K562 (cell line): ENCODE results near the gene COQ3. TPM values are rescaled to one million over a fixed set of nuclear protein-coding genes. Genes with fewer than 3 reads are reported as not detected.

Source experiments
- EP300 ChIP-seq: IDR thresholded peaks from 2 replicates; pipeline ENCODE4 v1.6.1; 2012; ENCODE audit warnings: low read length, improper control_type of control experiment
- GATA2 ChIP-seq: sonication (generic); formaldehyde crosslinking; IDR thresholded peaks from 2 replicates; pipeline ENCODE4 v1.4.0; 2020; ENCODE audit warnings: mild to moderate bottlenecking, missing genetic modification reagents
- MCM5 ChIP-seq: fragments of 450-650 bp; IDR thresholded peaks from 2 replicates; pipeline ENCODE4 v1.6.1; 2016; ENCODE audit warnings: low read depth
- MED1 ChIP-seq: sonication (generic); formaldehyde crosslinking; IDR thresholded peaks from 2 replicates; pipeline ENCODE4 v1.8.1; 2023; ENCODE audit warnings: missing genetic modification reagents, borderline replicate concordance
- PHF20 ChIP-seq: fragments of 450-650 bp; IDR thresholded peaks from 2 replicates; pipeline ENCODE4 v1.6.1; 2018; ENCODE audit not compliant: partially characterized antibody
- ZBTB11 ChIP-seq, 3 experiments: fragments of 200-800 bp in 1 of 3; fragments of 250-450 bp in 1 of 3; fragments of 450-650 bp in 1 of 3; sonication (Bioruptor Pico) in 1 of 3; sonication (Bioruptor generic) in 1 of 3; formaldehyde crosslinking in 1 of 3; IDR thresholded peaks; 2 replicates each; pipeline versions ENCODE4 v1.6.1 to v1.8.0; 2016 to 2022; ENCODE audit warnings: mild to moderate bottlenecking in 2 of 3, missing genetic modification characterization in 2 of 3, missing compliant biosample characterization in 1 of 3, moderate library complexity in 1 of 3
- ZNF146 ChIP-seq: IDR thresholded peaks from one replicate; pipeline ENCODE4 v1.6.1; 2018; ENCODE audit warnings: missing compliant biosample characterization; ENCODE audit not compliant: unreplicated experiment
- ZNF174 ChIP-seq: fragments of 250-450 bp; sonication (Bioruptor Pico); IDR thresholded peaks from 2 replicates; pipeline ENCODE4 v1.4.0; 2020; ENCODE audit warnings: mild to moderate bottlenecking
- ZNF609 ChIP-seq: sonication (generic); formaldehyde crosslinking; IDR thresholded peaks from 2 replicates; pipeline ENCODE4 v1.8.1; 2023; ENCODE audit warnings: missing genetic modification reagents, mild to moderate bottlenecking, borderline replicate concordance
- polyA plus RNA-seq, 8 experiments: library from polyadenylated mRNA; depleted of rRNA in 4 of 8; stranded (reverse) in 5 of 8; unstranded in 3 of 8; fragments of >200 nt; fragmentation: Nextera tagmentation in 2 of 8; fragmentation: Illumina TruSeq in 1 of 8; extraction: Ambion mirVana in 2 of 8; extraction: Trizol in 1 of 8; gene quantifications; 2 replicates each; pipeline versions ENCODE4 v1.2.1 to v1.2.3, GENCODE V29; 2011 to 2014; ENCODE audit warnings: inconsistent platforms in 1 of 8, missing spikeins in 1 of 8
- total RNA-seq, 7 experiments: library from RNA; depleted of rRNA in 6 of 7; stranded (reverse); fragments of >200 nt in 6 of 7; fragmentation: Illumina TruSeq in 2 of 7; extraction: Trizol in 2 of 7; gene quantifications; 2 replicates each; pipeline versions ENCODE4 v1.2.1 to v1.2.3, GENCODE V29; 2011 to 2021; ENCODE audit warnings: low replicate concordance in 1 of 7
- TF ChIP-seq, protein P1 (sequence below): fragments of 250-450 bp; sonication (Bioruptor Pico); IDR thresholded peaks from 2 replicates; pipeline ENCODE4 v1.4.0; 2020; ENCODE audit warnings: mild to moderate bottlenecking, moderate library complexity
- TF ChIP-seq, protein P2 (sequence below): fragments of 450-650 bp; IDR thresholded peaks from 2 replicates; pipeline ENCODE4 v1.6.1; 2017; ENCODE audit warnings: antibody characterized with exemption, mild to moderate bottlenecking

The COQ3 gene
- total and polyA plus RNA-seq, 9 of the 15 experiments (the other 6 are each of a cell fraction or from before 2014, with no cell fraction given), result 16.9 to 137 (median 33.9) TPM

- TF ChIP-seq, protein P1, sequence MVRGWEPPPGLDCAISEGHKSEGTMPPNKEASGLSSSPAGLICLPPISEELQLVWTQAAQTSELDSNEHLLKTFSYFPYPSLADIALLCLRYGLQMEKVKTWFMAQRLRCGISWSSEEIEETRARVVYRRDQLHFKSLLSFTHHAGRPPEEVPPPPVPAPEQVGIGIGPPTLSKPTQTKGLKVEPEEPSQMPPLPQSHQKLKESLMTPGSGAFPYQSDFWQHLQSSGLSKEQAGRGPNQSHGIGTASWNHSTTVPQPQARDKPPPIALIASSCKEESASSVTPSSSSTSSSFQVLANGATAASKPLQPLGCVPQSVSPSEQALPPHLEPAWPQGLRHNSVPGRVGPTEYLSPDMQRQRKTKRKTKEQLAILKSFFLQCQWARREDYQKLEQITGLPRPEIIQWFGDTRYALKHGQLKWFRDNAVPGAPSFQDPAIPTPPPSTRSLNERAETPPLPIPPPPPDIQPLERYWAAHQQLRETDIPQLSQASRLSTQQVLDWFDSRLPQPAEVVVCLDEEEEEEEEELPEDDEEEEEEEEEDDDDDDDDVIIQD, result no peak
- TF ChIP-seq MED1, result no peak
- peak in 1 of 3 experiments; percentile 27; a peak in 1 of 6 replicates for TF ChIP-seq ZBTB11 (CRISPR knock-in tag; IDR thresholded peaks at IDR 0.05)
- TF ChIP-seq EP300, result peak; percentile 38; the same call in 1 of the 2 replicates
- TF ChIP-seq ZNF174 (CRISPR knock-in tag), result no peak
- TF ChIP-seq, protein P2, sequence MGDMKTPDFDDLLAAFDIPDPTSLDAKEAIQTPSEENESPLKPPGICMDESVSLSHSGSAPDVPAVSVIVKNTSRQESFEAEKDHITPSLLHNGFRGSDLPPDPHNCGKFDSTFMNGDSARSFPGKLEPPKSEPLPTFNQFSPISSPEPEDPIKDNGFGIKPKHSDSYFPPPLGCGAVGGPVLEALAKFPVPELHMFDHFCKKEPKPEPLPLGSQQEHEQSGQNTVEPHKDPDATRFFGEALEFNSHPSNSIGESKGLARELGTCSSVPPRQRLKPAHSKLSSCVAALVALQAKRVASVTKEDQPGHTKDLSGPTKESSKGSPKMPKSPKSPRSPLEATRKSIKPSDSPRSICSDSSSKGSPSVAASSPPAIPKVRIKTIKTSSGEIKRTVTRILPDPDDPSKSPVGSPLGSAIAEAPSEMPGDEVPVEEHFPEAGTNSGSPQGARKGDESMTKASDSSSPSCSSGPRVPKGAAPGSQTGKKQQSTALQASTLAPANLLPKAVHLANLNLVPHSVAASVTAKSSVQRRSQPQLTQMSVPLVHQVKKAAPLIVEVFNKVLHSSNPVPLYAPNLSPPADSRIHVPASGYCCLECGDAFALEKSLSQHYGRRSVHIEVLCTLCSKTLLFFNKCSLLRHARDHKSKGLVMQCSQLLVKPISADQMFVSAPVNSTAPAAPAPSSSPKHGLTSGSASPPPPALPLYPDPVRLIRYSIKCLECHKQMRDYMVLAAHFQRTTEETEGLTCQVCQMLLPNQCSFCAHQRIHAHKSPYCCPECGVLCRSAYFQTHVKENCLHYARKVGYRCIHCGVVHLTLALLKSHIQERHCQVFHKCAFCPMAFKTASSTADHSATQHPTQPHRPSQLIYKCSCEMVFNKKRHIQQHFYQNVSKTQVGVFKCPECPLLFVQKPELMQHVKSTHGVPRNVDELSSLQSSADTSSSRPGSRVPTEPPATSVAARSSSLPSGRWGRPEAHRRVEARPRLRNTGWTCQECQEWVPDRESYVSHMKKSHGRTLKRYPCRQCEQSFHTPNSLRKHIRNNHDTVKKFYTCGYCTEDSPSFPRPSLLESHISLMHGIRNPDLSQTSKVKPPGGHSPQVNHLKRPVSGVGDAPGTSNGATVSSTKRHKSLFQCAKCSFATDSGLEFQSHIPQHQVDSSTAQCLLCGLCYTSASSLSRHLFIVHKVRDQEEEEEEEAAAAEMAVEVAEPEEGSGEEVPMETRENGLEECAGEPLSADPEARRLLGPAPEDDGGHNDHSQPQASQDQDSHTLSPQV, result peak; percentile 25
- TF ChIP-seq GATA2 (CRISPR knock-in tag), result no peak
- TF ChIP-seq ZNF146 (CRISPR knock-in tag), result no peak
- no peak for TF ChIP-seq ZNF609 (CRISPR knock-in tag)
- no peak for TF ChIP-seq PHF20
- TF ChIP-seq MCM5, result no peak
These were observed 31.9 kb upstream of the COQ3 start (continued) for GRCh38 chr6:99425647-99426450.
